WTC11 (cell line): ENCODE results near the gene PLEK. TPM values are rescaled to one million over a fixed set of nuclear protein-coding genes. Genes with fewer than 3 reads are reported as not detected.

Experiments
- ATAC-seq: fragments of 200-7000 bp; cut with Tn5 transposase; 2 replicates; pipeline ENCODE4 v1.10.0; 2021; ENCODE audit warnings: mild to moderate bottlenecking, moderate library complexity
- CTCF ChIA-PET: fragments of 300-600 bp; sonication (Branson Sonifier 250); formaldehyde crosslinking; loops from one replicate; lab custom pipeline; 2021; ENCODE audit warnings: antibody characterized with exemption; lab: Charles Lee
- POLR2A ChIA-PET: fragments of 350-600 bp; sonication (Branson Sonifier 250); formaldehyde crosslinking; loops from one replicate; lab custom pipeline; 2021; ENCODE audit warnings: antibody characterized with exemption; lab: Charles Lee
- DNase-seq: peaks from one replicate; pipeline ENCODE4 v3.0.0; 2021; ENCODE audit warnings: low spot score
- H3K27ac Mint-ChIP-seq: 2 replicates; pipeline ENCODE4 v1.8.0; 2021; ENCODE audit warnings: mixed read lengths
- H3K27me3 Mint-ChIP-seq: 2 replicates; pipeline ENCODE4 v1.8.0; 2021; ENCODE audit warnings: low read depth, mild to moderate bottlenecking, moderate library complexity, mixed read lengths
- H3K36me3 Mint-ChIP-seq: 2 replicates; pipeline ENCODE4 v1.8.0; 2021; ENCODE audit warnings: mixed read lengths
- H3K4me1 Mint-ChIP-seq: 2 replicates; pipeline ENCODE4 v1.8.0; 2022; ENCODE audit warnings: mixed read lengths
- H3K4me3 Mint-ChIP-seq: 2 replicates; pipeline ENCODE4 v1.8.0; 2021; ENCODE audit warnings: mild to moderate bottlenecking, moderate library complexity, mixed read lengths
- H3K9me3 Mint-ChIP-seq: 2 replicates; pipeline ENCODE4 v1.8.0; 2021; ENCODE audit warnings: mixed read lengths
- CREM ChIP-seq: sonication (generic); formaldehyde crosslinking; IDR thresholded peaks from 2 replicates; pipeline ENCODE4 v1.8.1; 2022; ENCODE audit warnings: mild to moderate bottlenecking, missing genetic modification reagents, moderate library complexity
- FOXP4 ChIP-seq: sonication (generic); formaldehyde crosslinking; IDR thresholded peaks from 2 replicates; pipeline ENCODE4 v1.8.0; 2022; ENCODE audit warnings: mild to moderate bottlenecking, missing genetic modification reagents
- IRF2 ChIP-seq: sonication (generic); formaldehyde crosslinking; IDR thresholded peaks from 2 replicates; pipeline ENCODE4 v1.8.0; 2022; ENCODE audit warnings: low read depth, missing genetic modification reagents, borderline replicate concordance
- JAZF1 ChIP-seq: fragments of 250-450 bp; sonication (Bioruptor Pico); IDR thresholded peaks from 2 replicates; pipeline ENCODE4 v1.9.0; 2021; ENCODE audit warnings: moderate library complexity, mild to moderate bottlenecking, inconsistent platforms
- MAX ChIP-seq: sonication (generic); formaldehyde crosslinking; IDR thresholded peaks from 2 replicates; pipeline ENCODE4 v1.8.0; 2022; ENCODE audit warnings: mild to moderate bottlenecking, missing genetic modification reagents
- NR3C1 ChIP-seq: sonication (generic); formaldehyde crosslinking; conservative IDR thresholded peaks from 2 replicates; pipeline ENCODE4 v1.8.1; 2023; ENCODE audit warnings: low read depth, mild to moderate bottlenecking, missing genetic modification reagents
- TEAD4 ChIP-seq: sonication (generic); formaldehyde crosslinking; IDR thresholded peaks from 2 replicates; pipeline ENCODE4 v1.8.0; 2022; ENCODE audit warnings: mild to moderate bottlenecking, missing genetic modification reagents
- ZBTB21 ChIP-seq: sonication (generic); formaldehyde crosslinking; IDR thresholded peaks from 2 replicates; pipeline ENCODE4 v1.8.1; 2023; ENCODE audit warnings: mild to moderate bottlenecking, missing genetic modification reagents, borderline replicate concordance
- ZNF121 ChIP-seq: sonication (generic); formaldehyde crosslinking; IDR thresholded peaks from 2 replicates; pipeline ENCODE4 v1.8.0; 2023; ENCODE audit warnings: missing genetic modification reagents
- ZNF219 ChIP-seq: sonication (generic); formaldehyde crosslinking; IDR thresholded peaks from 2 replicates; pipeline ENCODE4 v1.8.0; 2023; ENCODE audit warnings: missing genetic modification reagents, mild to moderate bottlenecking, borderline replicate concordance
- ZNF232 ChIP-seq: sonication (generic); formaldehyde crosslinking; IDR thresholded peaks from 2 replicates; pipeline ENCODE4 v1.8.0; 2022; ENCODE audit warnings: mild to moderate bottlenecking, missing genetic modification reagents
- ZNF671 ChIP-seq: fragments of 250-450 bp; sonication (Bioruptor Pico); IDR thresholded peaks from 2 replicates; pipeline ENCODE4 v1.8.0; 2021; ENCODE audit warnings: mild to moderate bottlenecking
- total RNA-seq: library from RNA; stranded (reverse); gene quantifications from 3 replicates; pipeline ENCODE4 v1.2.3, GENCODE V29; 2021
- TF ChIP-seq, protein P1 (sequence below): sonication (generic); formaldehyde crosslinking; IDR thresholded peaks from 2 replicates; pipeline ENCODE4 v1.8.1; 2023; ENCODE audit warnings: mild to moderate bottlenecking, moderate library complexity, missing genetic modification reagents
- TF ChIP-seq, protein P2 (sequence below): sonication (generic); formaldehyde crosslinking; IDR thresholded peaks from 2 replicates; pipeline ENCODE4 v1.8.1; 2023; ENCODE audit warnings: mild to moderate bottlenecking, missing genetic modification reagents, borderline replicate concordance
- TF ChIP-seq, protein P3 (sequence below): sonication (generic); formaldehyde crosslinking; IDR thresholded peaks from 2 replicates; pipeline ENCODE4 v1.8.1; 2023; ENCODE audit warnings: mild to moderate bottlenecking, missing genetic modification reagents
- TF ChIP-seq, protein P4 (sequence below): sonication (generic); formaldehyde crosslinking; IDR thresholded peaks from 2 replicates; pipeline ENCODE4 v1.8.1; 2023; ENCODE audit warnings: mild to moderate bottlenecking, missing genetic modification reagents, moderate library complexity

Gene PLEK
- total RNA-seq, 1 experiment from 2014 or later = 0.26 TPM

- no peaks in the 10 kb centered on the region for H3K36me3 Mint-ChIP-seq
- TF ChIP-seq, protein P1, sequence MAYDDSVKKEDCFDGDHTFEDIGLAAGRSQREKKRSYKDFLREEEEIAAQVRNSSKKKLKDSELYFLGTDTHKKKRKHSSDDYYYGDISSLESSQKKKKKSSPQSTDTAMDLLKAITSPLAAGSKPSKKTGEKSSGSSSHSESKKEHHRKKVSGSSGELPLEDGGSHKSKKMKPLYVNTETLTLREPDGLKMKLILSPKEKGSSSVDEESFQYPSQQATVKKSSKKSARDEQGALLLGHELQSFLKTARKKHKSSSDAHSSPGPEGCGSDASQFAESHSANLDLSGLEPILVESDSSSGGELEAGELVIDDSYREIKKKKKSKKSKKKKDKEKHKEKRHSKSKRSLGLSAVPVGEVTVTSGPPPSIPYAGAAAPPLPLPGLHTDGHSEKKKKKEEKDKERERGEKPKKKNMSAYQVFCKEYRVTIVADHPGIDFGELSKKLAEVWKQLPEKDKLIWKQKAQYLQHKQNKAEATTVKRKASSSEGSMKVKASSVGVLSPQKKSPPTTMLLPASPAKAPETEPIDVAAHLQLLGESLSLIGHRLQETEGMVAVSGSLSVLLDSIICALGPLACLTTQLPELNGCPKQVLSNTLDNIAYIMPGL (CRISPR knock-in tag) = no peak
- TF ChIP-seq, protein P2, sequence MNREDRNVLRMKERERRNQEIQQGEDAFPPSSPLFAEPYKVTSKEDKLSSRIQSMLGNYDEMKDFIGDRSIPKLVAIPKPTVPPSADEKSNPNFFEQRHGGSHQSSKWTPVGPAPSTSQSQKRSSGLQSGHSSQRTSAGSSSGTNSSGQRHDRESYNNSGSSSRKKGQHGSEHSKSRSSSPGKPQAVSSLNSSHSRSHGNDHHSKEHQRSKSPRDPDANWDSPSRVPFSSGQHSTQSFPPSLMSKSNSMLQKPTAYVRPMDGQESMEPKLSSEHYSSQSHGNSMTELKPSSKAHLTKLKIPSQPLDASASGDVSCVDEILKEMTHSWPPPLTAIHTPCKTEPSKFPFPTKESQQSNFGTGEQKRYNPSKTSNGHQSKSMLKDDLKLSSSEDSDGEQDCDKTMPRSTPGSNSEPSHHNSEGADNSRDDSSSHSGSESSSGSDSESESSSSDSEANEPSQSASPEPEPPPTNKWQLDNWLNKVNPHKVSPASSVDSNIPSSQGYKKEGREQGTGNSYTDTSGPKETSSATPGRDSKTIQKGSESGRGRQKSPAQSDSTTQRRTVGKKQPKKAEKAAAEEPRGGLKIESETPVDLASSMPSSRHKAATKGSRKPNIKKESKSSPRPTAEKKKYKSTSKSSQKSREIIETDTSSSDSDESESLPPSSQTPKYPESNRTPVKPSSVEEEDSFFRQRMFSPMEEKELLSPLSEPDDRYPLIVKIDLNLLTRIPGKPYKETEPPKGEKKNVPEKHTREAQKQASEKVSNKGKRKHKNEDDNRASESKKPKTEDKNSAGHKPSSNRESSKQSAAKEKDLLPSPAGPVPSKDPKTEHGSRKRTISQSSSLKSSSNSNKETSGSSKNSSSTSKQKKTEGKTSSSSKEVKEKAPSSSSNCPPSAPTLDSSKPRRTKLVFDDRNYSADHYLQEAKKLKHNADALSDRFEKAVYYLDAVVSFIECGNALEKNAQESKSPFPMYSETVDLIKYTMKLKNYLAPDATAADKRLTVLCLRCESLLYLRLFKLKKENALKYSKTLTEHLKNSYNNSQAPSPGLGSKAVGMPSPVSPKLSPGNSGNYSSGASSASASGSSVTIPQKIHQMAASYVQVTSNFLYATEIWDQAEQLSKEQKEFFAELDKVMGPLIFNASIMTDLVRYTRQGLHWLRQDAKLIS = no peak
- TF ChIP-seq TEAD4 (CRISPR knock-in tag) (no peak), MAX (CRISPR knock-in tag) (no peak)
- ChIA-PET POLR2A (no interaction called here), CTCF (interaction anchor here (1.3 kb wide), 1 partner anchor 29 kb away, joined by 4 read pairs; no protein-coding TSS in a partner anchor)
- H3K4me3 Mint-ChIP-seq = no peak overlapping the region
- peaks cover 3% of the 10 kb centered on the region; the same call in 1 of the 2 replicates for H3K4me1 Mint-ChIP-seq
- DNase-seq (no peak), ATAC-seq (no peak)
- no peak overlapping the region for H3K27ac Mint-ChIP-seq
- H3K27me3 Mint-ChIP-seq = peaks cover 18% of the 10 kb centered on the region
- H3K9me3 Mint-ChIP-seq = no peaks in the 10 kb centered on the region
Measured at GRCh38 chr2:68388358-68388757, 23.3 kb downstream of the PLEK start.

GRCh38 chr2:68388772-68389171, 23.7 kb downstream of the PLEK start:
- DNase-seq (no peak), ATAC-seq (no peak)
- Mint-ChIP-seq H3K9me3 (no peaks in the 10 kb centered on the region), H3K36me3 (no peaks in the 10 kb centered on the region), H3K4me1 (peaks cover 3% of the 10 kb centered on the region; the same call in 1 of the 2 replicates), H3K27me3 (peaks cover 18% of the 10 kb centered on the region), H3K4me3 (no peak overlapping the region), H3K27ac (no peak overlapping the region)
- POLR2A ChIA-PET = no interaction called here
- TF ChIP-seq ZNF671 (CRISPR knock-in tag) (no peak), JAZF1 (no peak), ZNF121 (CRISPR knock-in tag) (no peak), ZBTB21 (CRISPR knock-in tag) (no peak)
- CTCF ChIA-PET = interaction anchor here (1.3 kb wide), 1 partner anchor 29 kb away, joined by 4 read pairs; no protein-coding TSS in a partner anchor

DNA sequence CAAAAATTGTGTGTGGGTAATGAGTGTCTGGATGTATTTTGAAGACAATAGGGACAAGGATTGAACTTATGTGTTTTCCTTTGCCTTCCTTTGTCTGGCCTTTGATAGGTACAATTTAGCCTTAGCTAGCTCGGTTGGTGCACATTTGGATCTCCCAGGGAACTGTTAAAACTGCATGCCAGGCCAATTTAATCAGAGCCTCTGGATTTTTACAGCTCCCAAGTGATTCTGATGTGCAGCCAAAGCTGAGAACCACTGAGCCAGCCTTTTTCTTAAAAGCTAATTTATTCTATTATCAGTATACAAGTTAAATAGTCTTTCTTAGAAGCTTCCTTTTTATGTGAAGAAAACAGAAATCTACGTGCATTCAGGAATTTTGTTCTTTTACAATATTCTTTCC, 25.0 kb downstream of the PLEK start:
- Mint-ChIP-seq H3K27ac (no peak overlapping the region), H3K4me1 (peaks cover 3% of the 10 kb centered on the region; the same call in 1 of the 2 replicates), H3K9me3 (no peaks in the 10 kb centered on the region), H3K27me3 (peaks cover 18% of the 10 kb centered on the region), H3K4me3 (no peak overlapping the region), H3K36me3 (no peaks in the 10 kb centered on the region)
- TF ChIP-seq CREM (CRISPR knock-in tag) (no peak), NR3C1 (CRISPR knock-in tag) (no peak), FOXP4 (CRISPR knock-in tag) (no peak), ZNF671 (CRISPR knock-in tag) (no peak), ZNF219 (CRISPR knock-in tag) (no peak), ZNF232 (CRISPR knock-in tag) (no peak), IRF2 (CRISPR knock-in tag) (no peak)
- TF ChIP-seq, protein P3, sequence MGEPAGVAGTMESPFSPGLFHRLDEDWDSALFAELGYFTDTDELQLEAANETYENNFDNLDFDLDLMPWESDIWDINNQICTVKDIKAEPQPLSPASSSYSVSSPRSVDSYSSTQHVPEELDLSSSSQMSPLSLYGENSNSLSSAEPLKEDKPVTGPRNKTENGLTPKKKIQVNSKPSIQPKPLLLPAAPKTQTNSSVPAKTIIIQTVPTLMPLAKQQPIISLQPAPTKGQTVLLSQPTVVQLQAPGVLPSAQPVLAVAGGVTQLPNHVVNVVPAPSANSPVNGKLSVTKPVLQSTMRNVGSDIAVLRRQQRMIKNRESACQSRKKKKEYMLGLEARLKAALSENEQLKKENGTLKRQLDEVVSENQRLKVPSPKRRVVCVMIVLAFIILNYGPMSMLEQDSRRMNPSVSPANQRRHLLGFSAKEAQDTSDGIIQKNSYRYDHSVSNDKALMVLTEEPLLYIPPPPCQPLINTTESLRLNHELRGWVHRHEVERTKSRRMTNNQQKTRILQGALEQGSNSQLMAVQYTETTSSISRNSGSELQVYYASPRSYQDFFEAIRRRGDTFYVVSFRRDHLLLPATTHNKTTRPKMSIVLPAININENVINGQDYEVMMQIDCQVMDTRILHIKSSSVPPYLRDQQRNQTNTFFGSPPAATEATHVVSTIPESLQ (CRISPR knock-in tag) = no peak
- TF ChIP-seq, protein P4, sequence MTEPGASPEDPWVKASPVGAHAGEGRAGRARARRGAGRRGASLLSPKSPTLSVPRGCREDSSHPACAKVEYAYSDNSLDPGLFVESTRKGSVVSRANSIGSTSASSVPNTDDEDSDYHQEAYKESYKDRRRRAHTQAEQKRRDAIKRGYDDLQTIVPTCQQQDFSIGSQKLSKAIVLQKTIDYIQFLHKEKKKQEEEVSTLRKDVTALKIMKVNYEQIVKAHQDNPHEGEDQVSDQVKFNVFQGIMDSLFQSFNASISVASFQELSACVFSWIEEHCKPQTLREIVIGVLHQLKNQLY (CRISPR knock-in tag) = no peak
- CTCF ChIA-PET = interaction anchor here (1.4 kb wide), 1 partner anchor 52 kb away, joined by 4 read pairs; no protein-coding TSS in a partner anchor
- ATAC-seq (no peak), DNase-seq (no peak)
- POLR2A ChIA-PET = no interaction called here
